Dermis blood vessel endothelial cell (primary cell): Measurements from ENCODE around the gene NMUR2. TPM values are rescaled to one million over a fixed set of nuclear protein-coding genes. Genes with fewer than 3 reads are reported as not detected.

Source experiments
- DNase-seq: peaks from one replicate; pipeline ENCODE4 v3.0.0; 2010
- total RNA-seq: library from RNA; depleted of rRNA; stranded (reverse); fragments of >200 nt; gene quantifications from 2 replicates; pipeline ENCODE4 v1.2.3, GENCODE V29; 2014

Gene NMUR2, protein sequence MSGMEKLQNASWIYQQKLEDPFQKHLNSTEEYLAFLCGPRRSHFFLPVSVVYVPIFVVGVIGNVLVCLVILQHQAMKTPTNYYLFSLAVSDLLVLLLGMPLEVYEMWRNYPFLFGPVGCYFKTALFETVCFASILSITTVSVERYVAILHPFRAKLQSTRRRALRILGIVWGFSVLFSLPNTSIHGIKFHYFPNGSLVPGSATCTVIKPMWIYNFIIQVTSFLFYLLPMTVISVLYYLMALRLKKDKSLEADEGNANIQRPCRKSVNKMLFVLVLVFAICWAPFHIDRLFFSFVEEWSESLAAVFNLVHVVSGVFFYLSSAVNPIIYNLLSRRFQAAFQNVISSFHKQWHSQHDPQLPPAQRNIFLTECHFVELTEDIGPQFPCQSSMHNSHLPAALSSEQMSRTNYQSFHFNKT
- total RNA-seq, result not detected in 2 replicates

DNA sequence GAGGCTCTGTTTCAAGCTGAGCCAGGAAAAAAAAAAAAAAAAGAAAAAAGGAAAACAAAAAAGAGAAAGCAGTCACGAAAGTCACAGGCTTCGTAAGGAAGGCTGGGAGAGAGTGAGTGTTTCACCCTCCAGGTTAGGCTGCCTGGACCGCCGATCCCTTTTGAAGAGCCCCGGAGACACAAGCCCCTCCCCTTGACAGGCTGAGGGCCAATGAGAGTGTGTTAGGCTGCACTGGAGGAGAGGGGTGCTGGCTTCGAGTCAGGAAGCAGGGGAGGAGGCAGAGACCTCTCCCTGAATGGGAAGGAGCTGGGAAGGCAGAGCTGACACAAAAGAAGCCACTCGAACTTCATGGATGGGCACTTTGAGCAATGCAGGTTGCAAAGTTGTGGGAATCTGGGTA is at the start of gene NMUR2:
NMUR2 (minus strand) TSS at position 135 of the 400 bp plus-strand sequence. CDS start 166 bp downstream, outside the sequence.
- no peak for DNase-seq

DNA sequence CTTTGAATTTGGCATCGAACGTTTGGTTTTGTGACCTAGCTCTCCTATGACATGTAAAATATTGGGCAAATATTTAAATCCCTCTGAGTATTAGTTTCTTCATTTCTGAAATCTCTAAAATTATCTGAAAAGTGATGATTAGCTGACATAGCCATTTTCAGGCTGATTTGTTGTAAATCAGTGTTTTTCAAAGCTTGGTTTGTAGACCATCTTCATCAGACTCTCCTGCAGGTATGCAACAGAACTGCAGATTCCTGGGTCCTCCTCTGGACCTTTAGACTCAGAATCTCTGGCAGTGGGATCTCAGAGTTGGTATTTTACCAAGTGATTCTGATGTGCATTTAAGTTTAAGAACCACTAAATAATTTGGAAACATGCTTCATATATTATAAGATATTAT is 38.9 kb upstream of the NMUR2 start:
- no peak for DNase-seq

DNA sequence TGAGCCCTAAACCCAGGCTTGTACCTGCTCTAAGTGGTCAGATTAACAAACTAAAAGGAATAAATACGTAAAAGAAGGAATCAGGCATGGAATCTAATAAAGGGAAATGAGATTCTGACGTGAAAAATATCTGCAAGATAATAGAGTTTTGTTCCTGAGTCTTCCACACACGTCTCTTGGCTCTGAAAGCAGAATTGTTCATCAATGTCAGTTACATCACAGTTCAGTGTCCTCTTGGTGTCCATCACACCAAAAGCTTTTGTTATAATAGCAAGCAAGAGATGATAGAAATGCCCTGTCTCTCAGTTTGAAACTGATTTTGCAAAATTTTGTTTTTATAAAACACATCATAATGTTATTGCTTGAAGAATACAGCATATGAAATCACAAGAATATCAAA is 34.7 kb upstream of the NMUR2 start:
- no peak for DNase-seq

DNA sequence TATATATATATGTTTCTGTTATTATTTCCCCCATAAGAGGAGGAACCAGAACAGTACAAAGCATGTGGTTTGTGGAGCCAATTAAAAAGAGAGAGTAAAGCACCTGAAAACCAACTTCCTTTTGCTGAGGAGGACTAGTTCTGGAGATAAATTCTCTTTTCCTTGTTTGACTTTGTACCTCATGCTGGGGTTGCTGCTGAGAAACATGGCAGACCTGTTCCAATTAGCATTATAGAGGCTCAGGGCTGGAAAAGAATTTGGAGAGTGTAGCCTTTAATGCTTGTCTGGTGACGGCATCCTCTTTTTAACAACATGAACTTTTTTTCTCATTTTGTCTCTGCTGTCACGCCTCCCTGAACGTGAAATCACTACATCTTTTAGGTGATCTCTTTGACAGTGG is 32.8 kb upstream of the NMUR2 start:
- DNase-seq, result no peak

DNA sequence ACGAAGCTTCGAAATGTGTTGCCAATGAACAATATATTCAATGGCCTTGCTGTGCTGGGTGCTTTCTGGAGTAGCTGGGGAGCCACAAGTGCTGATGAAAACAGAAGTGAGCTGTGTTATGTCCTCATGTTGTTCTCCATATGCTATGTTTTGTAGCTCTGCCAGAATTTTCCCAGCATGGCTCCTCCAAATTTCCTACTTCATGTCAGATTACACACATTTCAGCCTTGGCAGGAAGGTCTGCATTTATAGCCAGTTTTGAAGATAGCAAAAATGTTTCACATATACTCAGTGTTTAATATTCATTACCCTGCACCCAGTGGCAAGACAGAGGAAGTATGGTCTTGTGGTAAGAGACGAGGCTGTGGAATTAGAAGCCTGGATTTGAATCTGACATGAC is 22.6 kb upstream of the NMUR2 start:
- no peak for DNase-seq

DNA sequence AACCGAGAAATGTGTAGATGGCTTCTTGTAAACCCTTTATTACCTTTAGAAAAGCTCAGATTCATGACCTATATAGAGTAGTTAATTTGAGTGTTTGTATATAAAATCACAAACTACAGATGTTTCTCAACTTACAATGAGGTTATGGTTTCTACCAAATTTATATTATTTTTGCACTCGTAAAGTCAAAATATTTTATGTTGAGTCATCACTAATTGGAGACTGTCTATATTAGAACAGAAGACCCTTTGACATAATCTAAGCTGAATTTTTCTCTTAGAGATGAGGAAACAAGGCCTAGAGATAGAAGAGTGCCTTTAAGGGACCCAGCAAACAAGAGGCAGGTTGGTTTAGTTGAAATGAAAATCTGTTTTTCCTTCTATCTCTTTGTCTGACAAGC is 20.0 kb upstream of the NMUR2 start:
- no peak for DNase-seq

DNA sequence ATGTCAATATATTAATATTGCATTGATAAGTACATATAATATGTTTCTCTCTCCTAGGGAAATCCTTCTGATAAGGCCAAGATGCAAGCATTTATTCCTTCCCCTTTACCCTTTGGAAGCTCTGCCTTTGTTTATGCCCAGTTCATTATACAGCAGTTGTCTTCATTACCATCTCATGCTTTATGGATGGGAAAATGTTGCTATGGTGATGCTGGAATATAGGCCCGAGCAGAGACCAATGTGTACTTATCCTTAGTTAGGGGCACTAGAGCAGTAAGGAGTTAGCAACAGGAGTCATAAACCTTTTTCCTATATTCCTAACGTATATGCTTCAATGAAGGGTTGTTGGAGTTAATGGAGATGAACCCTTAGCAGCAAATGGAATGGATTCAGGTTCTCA is 19.4 kb upstream of the NMUR2 start:
- no peak for DNase-seq

DNA sequence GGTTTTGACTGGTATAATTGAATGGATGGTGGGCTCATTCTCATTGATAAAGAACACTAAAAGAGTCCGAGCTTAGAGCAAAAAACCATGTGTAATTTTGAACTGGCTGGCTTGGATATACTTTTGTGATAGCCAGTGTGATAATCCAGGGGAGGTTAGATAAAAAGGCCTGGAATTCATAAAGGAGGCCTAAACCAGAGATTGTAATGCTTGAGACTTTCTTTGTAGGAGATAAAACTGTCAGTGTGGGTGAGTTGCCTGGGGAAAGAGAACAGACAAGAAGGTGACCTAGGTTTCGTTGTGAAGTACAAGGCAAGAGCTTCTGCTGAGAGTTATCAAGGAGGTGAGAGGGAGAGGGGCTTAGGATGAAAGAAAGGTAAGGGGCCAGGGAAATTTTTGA is 17.0 kb upstream of the NMUR2 start:
- DNase-seq, result no peak

DNA sequence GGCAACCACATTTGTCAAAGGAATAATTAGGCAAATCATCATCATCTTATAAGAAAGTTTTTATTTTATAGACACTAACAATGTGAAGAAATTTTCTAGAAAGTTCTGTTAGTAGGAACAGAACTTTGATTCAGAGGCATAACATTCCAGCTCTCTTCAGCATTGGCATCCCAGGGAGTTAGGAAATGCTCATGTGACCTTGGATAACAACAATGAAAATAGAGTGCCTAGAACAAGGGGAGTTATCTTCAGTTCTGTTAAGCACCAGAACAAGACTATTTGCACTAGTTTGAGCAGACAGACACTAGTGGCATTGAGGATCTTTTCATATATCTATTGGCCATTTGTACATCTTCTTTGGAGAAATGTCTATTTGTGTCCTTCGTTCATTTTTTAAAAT is 7.0 kb upstream of the NMUR2 start:
- no peak for DNase-seq

DNA sequence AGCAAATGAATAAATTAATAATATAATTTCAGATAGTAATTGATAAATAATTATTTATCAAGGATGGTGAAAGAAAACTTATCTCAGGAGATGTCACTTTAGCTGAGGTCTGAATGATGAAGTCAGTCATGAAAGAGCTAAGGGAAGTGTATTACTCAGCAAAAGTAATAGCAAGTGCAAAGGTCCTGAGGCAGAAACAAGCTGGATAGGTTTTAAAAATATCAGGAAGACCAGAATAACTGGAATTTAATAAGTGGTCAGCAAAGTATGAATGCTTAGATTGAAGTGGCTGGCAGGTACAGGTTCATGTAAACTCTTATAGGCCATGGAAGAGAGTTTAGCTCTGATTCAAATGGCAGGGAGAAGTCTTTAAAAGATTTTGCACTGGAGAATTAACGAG is 1.0 kb upstream of the NMUR2 start:
- DNase-seq, result no peak

DNA sequence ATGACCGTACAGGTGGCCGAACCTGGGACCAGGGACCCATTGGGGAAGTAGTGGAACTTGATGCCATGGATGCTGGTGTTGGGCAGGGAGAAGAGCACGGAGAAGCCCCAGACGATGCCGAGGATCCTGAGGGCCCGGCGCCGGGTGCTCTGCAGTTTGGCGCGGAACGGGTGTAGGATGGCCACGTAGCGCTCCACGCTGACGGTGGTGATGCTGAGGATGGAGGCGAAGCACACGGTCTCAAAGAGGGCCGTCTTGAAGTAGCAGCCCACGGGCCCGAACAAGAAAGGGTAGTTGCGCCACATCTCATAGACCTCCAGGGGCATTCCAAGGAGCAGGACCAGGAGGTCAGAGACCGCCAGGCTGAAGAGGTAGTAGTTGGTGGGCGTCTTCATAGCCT is 585 bp downstream of the NMUR2 start:
- DNase-seq, result no peak

DNA sequence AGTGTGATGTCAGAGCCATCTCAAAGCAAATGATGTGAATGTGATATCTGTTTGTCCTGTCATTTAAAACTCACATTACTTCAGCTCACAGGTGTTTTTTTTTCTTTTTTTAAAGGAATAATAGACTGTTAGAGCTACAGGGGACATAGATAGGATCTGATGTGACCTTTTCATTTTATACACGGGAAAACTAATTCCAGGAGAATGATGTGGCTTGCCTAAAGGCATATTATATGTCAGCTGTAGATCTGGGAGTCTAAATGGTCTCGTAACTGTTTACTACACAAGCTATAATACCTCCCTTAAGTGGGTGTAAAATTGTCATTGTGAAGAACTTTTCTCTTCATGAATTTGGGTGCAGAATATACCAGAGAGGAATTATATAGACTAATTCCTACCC is 2.0 kb downstream of the NMUR2 start:
- DNase-seq, result no peak

DNA sequence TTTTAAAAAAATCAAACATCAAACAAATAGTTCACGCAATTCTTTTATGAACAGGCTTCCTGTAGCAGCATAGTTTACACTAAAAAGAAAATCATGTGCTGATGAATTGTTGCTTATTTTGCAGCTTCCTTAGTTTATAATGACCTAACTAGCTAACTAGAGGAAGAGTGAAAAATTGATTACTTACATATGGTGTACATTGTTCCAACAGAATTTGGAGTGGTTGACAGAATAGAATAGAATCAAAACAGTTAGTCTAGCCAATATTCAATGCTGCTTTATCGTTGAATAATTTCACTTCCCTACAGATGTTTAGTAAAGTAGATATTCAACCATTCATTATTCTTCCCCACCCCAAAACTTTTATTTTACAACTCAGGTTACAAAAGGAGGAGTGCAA is 4.2 kb downstream of the NMUR2 start:
- DNase-seq, result no peak

DNA sequence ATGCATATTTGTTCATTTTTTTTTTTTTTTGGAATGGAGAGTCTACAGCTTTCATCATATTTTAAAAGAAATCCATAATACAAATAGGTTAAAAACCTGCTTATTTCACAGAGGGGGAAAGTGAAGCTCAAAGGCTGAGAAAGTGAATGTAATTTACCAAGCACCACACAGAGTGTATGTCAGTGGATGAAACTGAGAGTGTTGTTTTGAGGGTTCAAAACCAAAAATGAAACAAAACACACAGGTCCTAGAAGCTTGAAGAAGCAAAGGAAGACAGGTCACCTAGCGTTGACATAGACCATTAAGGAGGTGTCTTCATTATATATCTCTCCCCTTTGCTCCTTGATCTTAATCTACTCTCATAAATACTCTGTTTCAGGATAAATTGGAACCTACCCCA is 7.5 kb downstream of the NMUR2 start:
- DNase-seq, result no peak

DNA sequence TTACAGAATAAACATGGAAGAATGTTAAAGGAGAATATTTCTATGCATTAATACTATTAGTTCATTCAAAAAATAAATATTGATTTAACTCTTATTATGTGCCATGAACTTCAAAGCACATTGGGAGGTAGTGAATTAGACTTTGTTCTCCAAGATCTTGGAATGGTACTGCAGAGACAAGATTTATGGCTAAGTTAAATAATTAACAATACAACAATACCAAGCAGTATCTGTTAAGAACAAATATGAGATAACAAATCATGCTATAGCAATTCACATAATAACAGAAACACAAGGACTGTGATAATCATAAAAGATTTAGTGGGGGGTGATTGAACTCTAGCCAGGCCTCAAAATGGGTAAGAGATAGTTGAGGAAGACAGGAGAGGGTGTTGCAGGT is 11.6 kb downstream of the NMUR2 start:
- DNase-seq, result no peak

DNA sequence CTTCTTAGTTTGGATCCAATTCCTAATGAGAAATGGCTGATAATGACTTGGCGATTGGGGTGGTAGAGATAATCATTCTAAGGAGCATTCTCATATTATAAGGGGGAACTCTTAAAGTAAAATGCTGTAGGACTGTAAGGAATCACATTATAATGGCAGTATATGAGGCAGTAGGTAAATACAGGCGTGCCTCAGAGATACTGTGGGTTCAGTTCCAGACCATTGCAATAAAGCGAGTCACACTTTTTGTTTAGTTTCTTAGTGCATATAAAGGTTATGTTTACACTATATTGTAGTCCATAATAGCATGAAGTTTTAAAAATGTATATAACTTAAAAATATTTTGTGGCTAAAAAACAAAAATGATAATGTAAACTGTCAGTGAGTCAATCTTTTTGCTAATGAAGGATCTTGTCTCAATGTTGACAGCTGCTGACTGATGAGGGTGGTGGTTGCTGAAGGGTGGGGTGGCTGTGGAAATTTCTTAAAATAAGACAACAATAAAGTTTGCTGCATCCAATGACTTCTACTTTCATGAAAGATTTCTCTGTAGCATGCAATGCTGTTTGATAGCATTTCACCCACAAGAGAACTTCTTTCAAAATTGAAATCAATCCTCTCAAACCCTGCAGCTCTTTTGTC is 15.8 kb downstream of the NMUR2 start:
- DNase-seq, result no peak

DNA sequence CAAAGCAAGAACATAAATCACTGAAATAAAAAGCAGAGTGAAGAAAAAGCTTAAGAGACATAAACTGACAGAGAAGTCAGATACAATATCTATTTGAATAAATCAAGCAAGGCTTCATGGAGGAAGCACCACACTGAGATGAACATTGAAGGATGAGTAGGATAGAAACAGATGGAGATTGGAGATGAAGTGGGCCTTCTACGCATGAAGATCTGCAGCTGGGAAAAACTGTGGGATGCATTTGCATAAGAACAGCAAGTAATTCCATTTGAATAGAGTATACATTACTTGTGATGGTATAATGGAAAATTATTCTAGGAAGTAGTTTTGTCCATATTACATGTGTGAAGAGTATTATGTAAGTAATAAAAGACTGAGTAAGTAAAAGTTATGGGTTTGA is 16.5 kb downstream of the NMUR2 start:
- no peak for DNase-seq

DNA sequence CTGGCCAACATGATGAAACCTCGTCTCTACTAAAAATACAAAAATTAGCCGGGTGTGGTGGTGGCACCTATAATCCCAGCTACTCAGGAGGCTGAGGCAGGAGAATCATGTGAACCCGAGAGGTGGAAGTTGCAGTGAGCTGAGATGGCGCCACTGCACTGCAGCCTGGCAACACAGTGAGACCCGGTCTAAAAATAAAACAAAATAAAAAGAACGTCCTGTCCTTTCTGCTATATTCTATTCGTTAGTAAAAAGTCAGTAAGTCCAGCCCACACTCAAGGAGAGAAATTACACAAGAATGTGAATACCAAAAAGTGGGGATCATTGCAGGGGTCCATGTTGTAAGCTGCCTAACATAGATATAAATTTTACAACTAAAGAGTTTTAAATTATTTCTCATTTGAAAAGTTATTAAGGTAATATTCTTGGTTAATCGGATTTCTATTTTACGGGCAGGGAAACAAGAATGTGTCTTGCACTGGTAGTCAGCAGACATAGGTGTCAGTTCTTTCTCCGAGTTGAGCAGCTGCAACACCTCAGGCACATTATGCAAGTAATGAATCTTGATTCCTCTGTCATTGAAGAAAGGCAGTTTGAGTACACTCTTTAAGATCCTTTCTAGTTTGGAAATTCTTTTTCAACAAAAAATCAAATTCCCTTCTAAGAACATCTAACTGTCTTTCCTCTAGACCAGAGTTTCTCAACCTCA is 24.5 kb downstream of the NMUR2 start:
- no peak for DNase-seq

DNA sequence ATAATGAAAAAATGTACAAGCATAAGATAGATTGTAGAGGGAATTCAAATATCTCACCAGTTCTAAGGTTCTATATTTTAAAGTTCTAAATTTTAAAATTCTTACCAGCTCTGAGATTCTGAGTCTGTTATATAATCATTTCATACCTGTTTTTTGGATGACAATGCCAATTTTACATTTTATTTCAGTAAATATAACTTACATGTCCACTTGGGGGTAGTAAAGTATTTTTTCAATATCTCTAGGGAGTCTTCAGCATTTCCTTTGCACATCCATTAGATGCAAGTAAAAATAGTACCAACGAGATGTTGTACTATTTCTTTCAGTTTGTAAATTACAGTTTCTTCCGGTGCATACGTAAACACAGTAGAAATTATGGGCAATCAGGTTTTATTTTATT is 25.7 kb downstream of the NMUR2 start:
- no peak for DNase-seq

DNA sequence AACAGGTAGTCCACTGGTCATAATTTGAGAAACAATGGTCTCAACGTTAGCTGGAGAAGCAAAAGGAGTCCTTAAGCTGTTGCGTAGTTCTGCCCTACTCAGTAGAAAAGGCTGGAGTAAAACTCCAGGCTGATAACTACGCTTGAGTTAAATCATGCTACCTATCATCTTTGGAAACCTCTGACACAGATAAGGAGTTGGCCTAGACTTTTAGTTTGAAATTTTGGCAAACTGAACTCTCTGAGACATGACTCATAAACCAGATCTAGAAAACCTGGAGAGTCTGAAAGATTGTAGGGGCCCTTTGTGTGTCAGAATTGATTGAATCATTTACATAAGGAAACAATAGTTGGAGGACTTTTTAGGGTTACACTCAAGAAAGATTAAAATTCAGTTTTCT is 26.3 kb downstream of the NMUR2 start:
- no peak for DNase-seq

DNA sequence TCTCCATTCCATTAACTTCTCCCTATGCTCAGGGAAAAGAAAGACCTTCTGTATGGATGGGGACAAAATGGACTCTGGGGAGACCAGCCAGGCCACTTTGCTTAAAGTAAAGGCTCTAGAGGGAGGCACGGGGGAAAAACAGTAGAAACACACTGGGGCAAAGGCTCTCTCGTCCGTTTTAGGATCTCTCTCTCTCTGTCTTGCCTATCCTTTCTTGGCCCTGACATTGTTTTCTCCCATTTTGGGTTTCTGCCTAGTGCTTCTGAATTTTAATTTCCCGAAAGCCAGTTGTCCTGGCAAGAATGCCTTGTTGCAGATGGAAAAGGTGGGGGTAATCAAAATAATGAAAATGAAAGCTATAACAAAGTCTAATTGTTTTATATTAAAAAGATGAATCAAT is 28.2 kb downstream of the NMUR2 start:
- DNase-seq, result no peak

DNA sequence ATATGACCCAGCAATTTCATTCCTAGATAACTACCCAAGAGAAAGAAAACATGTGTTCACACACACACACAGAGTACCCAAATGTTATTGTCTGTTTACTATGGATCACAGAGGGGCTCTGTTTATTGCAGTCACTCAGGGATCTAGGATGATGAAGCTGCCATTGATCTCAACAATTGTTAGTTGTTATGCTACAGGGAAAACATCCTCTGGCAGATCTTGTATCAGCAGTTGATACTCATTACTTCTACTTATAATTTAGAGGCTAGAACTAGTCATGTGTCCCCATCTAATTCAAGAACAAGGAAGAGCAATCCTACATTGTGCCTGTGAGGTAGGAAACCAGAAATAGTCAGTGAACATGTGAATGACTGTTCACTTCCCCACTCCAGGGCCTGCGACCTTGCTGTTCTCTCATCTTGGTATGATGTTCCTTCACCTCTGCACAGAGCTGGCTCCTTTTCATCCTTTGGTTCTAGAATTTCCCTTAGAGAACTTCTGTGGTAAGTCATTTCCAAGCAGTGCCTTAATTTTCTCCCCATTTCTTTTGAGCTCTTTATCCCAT is 30.3 kb downstream of the NMUR2 start:
- DNase-seq, result no peak

DNA sequence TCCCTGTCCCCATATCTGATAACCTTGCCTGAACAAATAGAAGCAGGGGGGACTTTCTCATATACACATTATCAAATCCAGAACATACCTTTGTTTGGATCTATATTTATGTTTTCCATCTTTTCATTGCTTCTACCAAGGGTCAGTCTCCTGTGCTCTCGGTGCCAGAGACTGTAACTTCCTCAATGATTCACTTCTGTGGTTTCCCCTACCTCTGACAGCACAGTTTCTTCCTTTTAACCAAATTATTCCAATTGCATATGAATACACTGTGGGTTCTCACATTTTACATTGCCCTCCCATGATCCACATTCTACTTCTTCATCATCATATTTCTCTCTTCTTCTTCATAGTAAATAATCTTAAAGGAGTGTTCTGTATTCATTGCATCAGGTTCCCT is 32.2 kb downstream of the NMUR2 start:
- DNase-seq, result no peak

DNA sequence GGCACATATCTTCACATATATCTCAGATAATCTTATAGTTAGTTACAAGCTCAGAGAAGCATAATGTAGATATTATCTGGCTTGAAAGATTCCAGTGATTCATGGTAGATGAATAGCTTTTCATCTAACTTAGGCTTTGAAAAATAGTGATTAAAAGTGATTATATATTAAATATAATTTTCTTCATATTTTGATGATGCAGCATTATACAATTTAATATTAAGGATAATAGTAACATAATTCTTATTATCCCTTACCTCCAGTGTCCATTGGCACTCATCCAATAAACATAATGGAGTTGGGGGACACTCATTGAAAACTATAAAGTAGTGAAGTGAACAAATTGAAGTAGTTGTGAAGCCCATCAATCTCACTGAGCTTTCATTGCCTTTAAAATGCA is 35.8 kb downstream of the NMUR2 start:
- no peak for DNase-seq
